GM21515 (cell line): Measurements from ENCODE around the gene JAK2.

Experiments
- ATAC-seq: cut with Tn5 transposase; IDR thresholded peaks from one replicate; pipeline ENCODE4 v1.9.1; 2021; ENCODE audit not compliant: unreplicated experiment

The JAK2 gene

DNA sequence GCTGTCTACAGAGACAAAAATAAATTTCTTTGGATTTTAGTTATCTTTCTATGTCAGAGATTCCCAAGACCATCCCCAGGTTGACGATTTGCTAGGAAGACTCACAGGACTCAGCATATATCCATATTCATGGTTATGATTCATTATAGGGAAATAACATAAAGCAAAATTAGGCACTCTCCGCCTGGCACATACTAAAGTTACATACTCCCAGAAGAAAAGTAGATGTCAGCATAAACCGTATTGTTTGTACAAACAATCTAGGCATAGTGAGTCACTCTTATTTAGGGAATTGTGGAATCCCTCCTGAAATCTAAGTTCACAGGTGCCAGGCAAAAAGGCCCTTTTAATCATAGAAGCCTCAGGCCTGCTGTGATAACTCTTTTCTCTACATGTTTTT is 137.4 kb downstream of the JAK2 start:
- ATAC-seq: no peak

DNA sequence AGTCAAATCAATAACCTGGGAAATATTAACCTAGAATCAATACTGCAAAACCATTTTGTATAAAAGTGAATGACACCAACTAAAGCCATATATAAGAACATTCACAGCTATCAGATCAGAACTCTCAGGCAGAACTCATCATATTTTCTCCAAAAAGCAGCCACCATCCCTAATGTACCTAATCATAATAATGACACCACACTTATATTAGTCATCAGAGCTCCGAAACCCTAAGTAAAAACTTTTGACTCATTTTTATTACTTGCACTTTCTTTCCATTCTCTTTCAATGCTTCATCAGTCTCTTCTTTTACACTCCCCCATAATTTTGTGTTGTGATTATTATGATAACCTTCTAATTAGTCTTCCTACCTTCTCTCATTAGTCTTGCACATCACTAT is 155.1 kb downstream of the JAK2 start:
- no peak for ATAC-seq

DNA sequence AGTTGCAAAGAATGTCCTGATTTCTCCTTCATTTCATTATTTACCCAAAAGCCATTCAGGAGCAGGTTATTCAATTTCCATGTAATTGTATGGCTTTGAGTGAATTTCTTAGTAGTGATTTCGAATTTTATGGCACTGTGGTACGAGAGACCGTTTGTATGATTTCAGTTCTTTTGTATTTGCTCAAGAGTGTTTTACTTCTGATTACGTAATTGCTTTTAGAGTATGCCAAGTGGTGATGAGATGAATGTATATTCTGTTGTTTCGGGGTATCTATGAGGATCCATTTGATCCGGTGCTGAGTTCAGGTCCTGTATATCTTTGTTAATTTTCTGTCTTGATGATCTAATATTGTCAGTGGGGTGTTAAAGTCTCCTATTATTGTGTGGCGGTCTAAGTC is 159.1 kb downstream of the JAK2 start:
- no peak for ATAC-seq

DNA sequence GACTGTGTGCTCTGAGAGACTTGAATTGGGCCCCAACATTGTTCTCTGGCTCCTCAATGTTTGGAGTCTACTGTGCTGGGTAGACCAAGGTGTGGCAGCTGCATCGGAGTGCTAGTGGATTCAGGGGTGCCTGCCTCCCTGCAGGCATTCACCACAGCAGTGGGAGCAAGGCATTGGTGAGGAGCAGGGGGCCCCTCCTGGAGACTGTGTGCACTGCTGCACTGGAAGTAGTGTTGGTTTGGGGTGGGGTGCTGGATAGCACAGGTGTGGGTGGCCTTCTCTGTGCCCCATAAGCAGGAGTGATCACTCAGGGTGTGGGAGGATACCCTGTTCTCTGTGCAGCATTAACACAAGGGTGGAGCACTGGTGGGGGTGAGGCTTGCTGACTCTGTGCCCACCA is 161.2 kb downstream of the JAK2 start:
- no peak for ATAC-seq
